ENCODE measurements around the gene CYGB. TPM values are rescaled to one million over a fixed set of nuclear protein-coding genes. Genes with fewer than 3 reads are reported as not detected.

Gene CYGB
- total and polyA plus RNA-seq, 9 of the 15 experiments (the other 6 are each of a cell fraction or from before 2014, with no cell fraction given): 0.08 to 0.95 (median 0.18) TPM; not detected in 5

GRCh38 chr17:76586741-76587487 is 49.4 kb upstream of the CYGB start:
- DNase-seq (ENCODE audit: extremely low read depth in 1 of 4, low spot score in 3 of 4) (peak in 1 of 4 experiments; percentile 24), ATAC-seq (peak; percentile 16; the same call in 1 of the 3 replicates), FAIRE-seq (peak; percentile 11)
- Histone ChIP-seq H3K9me1 (ENCODE audit: control insufficient read depth, insufficient read depth, low read length) (no peaks in the 10 kb centered on the region), H3K9me3 (replicated peaks; ENCODE audit: control insufficient read depth, insufficient read depth, low read depth, low read length) (no peaks in the 10 kb centered on the region), H3K27me3 (ENCODE audit: control insufficient read depth in 2 of 2, insufficient read depth in 2 of 2, low read length in 2 of 2) (peaks cover 0 to 6% of the 10 kb centered on the region in 2 experiments; a peak in 2 of 5 replicates), H3K4me2 (ENCODE audit: insufficient read depth, low read length) (no peak overlapping the region), H3K79me2 (ENCODE audit: control insufficient read depth, insufficient read depth, low read length) (no peaks in the 10 kb centered on the region), H3K27ac (ENCODE audit: extremely low read depth, low read depth, low read length) (no peak overlapping the region), H3K36me3 (ENCODE audit: control insufficient read depth, insufficient read depth, low read length) (no peaks in the 10 kb centered on the region), H4K20me1 (replicated peaks; ENCODE audit: control insufficient read depth, insufficient read depth, low read length) (no peaks in the 10 kb centered on the region), H2AFZ (ENCODE audit: low read depth, low read length) (no peak overlapping the region), H3K4me1 (replicated peaks in 1 of 2; ENCODE audit: control insufficient read depth in 2 of 2, insufficient read depth in 2 of 2, low read length in 2 of 2) (peaks cover 0 to 28% of the 10 kb centered on the region in 2 experiments; a peak in 3 of 5 replicates), H3K9ac (ENCODE audit: insufficient read depth in 1 of 2, low read depth in 2 of 2, low read length in 2 of 2) (peak overlapping the region in 1 of 2 experiments; percentile 55; a peak in 1 of 4 replicates), H3K4me3 (no peak overlapping the region)
- ChIA-PET CTCF (ENCODE audit: low intra/inter-chr PET ratio) (no interaction called here), POLR2A (interaction anchor here (0.6 kb wide), 1 partner anchor 9 kb away, joined by 3 read pairs; no protein-coding TSS in a partner anchor)
- in situ Hi-C loops (cut with MboI) (no loop called here), intact Hi-C loops (cut with micrococcal nuclease) (no loop called here)
- whole genome bisulfite sequencing (ENCODE audit: insufficient coverage, low coverage, missing lambda C conversion rate): 38% methylated on average over 15 of the region's 17 CpGs
- no TSS peak for BruUV-seq (replicated peaks)
- TF ChIP-seq, protein P1, sequence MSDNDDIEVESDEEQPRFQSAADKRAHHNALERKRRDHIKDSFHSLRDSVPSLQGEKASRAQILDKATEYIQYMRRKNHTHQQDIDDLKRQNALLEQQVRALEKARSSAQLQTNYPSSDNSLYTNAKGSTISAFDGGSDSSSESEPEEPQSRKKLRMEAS (CRISPR knock-in tag; IDR thresholded peaks at IDR 0.05): peak; percentile 65
- TF ChIP-seq, protein P2, sequence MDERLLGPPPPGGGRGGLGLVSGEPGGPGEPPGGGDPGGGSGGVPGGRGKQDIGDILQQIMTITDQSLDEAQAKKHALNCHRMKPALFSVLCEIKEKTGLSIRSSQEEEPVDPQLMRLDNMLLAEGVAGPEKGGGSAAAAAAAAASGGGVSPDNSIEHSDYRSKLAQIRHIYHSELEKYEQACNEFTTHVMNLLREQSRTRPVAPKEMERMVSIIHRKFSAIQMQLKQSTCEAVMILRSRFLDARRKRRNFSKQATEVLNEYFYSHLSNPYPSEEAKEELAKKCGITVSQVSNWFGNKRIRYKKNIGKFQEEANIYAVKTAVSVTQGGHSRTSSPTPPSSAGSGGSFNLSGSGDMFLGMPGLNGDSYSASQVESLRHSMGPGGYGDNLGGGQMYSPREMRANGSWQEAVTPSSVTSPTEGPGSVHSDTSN (CRISPR knock-in tag; IDR thresholded peaks at IDR 0.05; ENCODE audit: low read depth): no peak
- TF ChIP-seq, protein P2 (tag; conservative IDR thresholded peaks at IDR 0.05; ENCODE audit: low read depth): peak; percentile 87
- TF ChIP-seq RAD51 (IDR thresholded peaks at IDR 0.05; ENCODE audit: borderline replicate concordance, low read depth) (peak; percentile 29; the same call in 1 of the 2 replicates), ZBTB17 (CRISPR knock-in tag; IDR thresholded peaks at IDR 0.05) (0 out of 2 replicates have a peak, but pooled peaks have one; percentile 65), CTBP1 (IDR thresholded peaks at IDR 0.05; ENCODE audit: borderline replicate concordance) (peak; percentile 23; the same call in 1 of the 2 replicates), ZNF518B (CRISPR knock-in tag; IDR thresholded peaks at IDR 0.05) (no peak), ILK (tag; IDR thresholded peaks at IDR 0.05; ENCODE audit: borderline replicate concordance, low read depth) (no peak), ZNF263 (CRISPR knock-in tag; IDR thresholded peaks at IDR 0.05; ENCODE audit: borderline replicate concordance) (peak; percentile 44; the same call in 1 of the 2 replicates), SMAD4 (CRISPR knock-in tag; conservative IDR thresholded peaks at IDR 0.05) (peak; percentile 36; the same call in 1 of the 2 replicates), TAF7 (tag; IDR thresholded peaks at IDR 0.05) (no peak), PHF8 (IDR thresholded peaks at IDR 0.05; ENCODE audit: borderline replicate concordance, low read length) (no peak)
- TF ChIP-seq, protein P3, sequence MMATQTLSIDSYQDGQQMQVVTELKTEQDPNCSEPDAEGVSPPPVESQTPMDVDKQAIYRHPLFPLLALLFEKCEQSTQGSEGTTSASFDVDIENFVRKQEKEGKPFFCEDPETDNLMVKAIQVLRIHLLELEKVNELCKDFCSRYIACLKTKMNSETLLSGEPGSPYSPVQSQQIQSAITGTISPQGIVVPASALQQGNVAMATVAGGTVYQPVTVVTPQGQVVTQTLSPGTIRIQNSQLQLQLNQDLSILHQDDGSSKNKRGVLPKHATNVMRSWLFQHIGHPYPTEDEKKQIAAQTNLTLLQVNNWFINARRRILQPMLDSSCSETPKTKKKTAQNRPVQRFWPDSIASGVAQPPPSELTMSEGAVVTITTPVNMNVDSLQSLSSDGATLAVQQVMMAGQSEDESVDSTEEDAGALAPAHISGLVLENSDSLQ (IDR thresholded peaks at IDR 0.05): peak; percentile 40; the same call in 1 of the 2 replicates

Measured in K562 (cell line).